ENCODE measurements around the gene PFDN6.
"Not testable (repeated sequence)": the region's sequence is repeated elsewhere in the genome, so short reads cannot be mapped to it uniquely, and the experiment has no call there.

PFDN6 gene

DNA sequence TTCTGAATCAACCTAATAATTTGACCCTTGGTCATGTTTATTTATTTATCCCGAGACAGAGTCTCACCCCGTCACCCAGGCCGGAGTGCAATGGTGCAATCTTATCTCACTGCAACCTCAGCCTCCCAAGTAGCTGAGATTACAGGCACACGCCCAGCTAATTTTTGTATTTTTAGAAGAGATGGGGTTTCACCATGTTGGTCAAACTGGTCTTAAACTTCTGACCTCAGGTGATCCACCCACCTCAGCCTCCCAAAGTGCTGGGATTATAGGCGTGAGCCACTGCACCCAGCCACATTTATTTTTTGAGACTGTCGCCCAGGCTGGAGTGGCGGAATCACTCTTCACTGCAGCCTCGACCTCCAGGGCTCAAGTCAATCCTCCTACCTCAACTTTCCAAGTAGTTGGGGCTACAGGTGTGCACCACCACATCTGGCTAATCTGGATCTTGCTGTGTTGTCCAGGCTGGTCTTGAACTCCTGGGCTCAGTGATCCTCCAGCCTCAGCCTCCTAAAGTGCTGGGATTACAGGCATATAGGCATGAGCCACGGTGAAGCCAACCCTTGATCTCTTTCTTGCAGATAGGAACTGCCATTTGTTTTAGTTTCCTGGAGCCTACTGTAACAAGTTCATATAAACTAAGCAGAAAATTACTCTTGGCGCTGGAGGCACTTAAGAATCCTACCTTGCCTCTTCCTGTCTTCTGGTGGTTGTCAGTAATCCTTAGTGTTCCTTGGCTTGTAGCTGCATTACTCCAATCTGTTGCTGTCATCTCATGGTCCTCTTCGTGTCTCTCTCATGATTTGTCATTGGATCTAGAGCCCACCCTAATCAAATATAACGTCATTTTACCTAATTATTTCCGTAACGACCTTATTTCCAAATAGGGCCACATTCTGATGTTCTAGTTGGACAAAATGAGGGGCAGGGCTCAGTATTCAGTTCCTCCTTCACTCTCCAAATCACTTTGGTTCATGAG lies 15.2 kb upstream of the PFDN6 start:
- no peak for DNase-seq (ENCODE audit: low read depth in 2 of 2)

DNA sequence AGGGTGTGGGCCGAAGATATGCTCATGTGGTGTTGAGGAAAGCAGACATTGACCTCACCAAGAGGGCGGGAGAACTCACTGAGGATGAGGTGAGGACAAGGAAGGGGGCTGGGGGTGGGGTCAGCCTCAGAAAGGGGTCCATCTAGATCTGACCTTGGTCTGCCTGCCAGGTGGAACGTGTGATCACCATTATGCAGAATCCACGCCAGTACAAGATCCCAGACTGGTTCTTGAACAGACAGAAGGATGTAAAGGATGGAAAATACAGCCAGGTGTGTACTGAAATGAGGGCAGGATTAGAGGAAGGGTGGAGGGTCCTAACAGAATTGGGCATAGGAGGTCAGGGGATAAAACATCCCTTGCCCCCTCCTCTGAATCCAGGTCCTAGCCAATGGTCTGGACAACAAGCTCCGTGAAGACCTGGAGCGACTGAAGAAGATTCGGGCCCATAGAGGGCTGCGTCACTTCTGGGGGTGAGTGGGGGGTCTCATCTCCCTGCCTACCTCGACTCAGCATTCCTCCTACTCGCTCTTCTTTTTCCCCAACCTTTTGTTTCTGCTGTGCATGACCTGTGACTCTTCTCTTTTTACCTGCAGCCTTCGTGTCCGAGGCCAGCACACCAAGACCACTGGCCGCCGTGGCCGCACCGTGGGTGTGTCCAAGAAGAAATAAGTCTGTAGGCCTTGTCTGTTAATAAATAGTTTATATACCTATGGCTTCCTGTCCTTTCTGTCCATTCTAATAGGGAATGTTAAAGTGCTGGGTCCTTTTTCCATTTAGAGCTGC lies 13.4 kb upstream of the PFDN6 start:
- not testable (repeated sequence) for DNase-seq (ENCODE audit: low read depth in 2 of 2)

DNA sequence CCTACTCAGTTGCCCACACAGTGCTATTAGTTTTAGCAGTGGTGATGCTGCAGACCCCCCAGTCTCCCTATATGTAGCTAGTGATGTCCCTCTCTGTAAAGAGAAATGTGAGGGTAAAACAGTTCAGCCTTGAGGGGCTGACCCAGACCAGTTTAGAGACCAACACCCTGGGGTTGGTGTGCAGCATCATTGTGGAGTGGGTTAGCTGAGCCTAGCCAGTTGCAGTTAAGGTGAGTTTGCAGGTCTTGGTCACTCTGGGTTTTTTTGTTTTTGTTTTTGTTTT lies 12.9 kb upstream of the PFDN6 start:
- no peak for DNase-seq (ENCODE audit: low read depth in 2 of 2)

DNA sequence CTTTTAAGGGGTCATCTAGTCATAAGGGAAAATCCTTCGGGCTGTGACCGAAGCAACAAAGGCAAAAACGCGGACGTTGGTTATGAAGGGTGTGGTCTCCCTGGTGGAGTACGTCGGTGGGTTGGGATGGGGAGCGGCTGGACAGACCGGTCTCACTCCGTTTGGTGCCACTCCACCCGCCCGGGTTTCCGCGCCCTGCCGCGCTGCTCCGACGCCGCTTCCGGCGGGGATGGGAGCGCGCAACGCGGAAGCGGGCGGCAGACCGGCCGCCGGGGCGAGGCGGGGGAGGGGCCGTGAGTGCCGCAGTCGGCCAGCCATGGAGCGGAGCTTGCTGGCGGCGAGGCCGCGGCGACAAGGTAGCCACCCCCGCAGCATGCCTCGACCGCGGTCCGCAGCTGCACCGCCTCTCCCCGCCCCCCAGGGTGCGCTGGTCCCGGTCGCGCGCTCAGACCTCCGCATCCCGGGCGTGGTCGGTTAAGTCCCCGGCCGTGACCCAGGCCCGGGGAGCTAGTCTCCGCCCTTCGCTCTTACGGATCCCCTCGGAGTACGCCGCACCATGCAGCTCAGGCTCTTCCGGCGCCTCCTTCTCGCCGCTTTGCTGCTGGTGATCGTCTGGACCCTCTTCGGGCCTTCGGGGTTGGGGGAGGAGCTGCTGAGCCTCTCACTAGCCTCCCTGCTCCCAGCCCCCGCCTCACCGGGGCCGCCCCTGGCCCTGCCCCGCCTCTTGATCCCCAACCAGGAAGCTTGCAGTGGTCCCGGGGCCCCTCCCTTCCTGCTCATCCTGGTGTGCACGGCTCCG lies 12.3 kb upstream of the PFDN6 start, which contains the start of gene B3GALT4:
Gene B3GALT4 (plus strand): TSS at position 260 of the 799 bp plus-strand sequence. CDS start 297 bp downstream, at position 557.
- peak; percentile 29 to 39 for DNase-seq (ENCODE audit: low read depth in 2 of 2)

DNA sequence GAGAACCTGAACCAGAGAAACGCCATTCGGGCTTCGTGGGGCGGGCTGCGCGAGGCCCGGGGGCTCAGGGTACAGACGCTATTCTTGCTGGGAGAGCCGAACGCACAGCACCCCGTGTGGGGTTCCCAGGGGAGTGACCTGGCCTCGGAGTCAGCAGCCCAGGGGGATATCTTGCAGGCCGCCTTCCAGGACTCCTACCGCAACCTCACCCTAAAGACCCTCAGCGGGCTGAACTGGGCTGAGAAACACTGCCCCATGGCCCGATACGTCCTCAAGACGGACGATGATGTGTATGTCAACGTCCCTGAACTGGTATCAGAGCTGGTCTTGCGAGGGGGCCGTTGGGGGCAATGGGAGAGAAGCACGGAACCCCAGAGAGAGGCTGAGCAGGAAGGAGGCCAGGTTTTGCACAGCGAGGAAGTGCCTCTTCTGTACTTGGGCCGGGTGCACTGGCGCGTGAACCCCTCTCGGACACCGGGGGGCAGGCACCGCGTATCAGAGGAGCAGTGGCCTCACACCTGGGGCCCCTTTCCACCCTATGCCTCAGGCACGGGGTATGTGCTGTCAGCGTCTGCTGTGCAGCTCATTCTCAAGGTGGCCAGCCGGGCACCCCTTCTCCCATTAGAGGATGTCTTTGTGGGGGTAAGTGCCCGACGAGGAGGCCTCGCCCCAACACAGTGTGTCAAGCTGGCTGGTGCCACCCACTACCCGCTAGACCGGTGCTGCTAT lies 11.6 kb upstream of the PFDN6 start:
- DNase-seq (ENCODE audit: low read depth in 2 of 2), result no peak

DNA sequence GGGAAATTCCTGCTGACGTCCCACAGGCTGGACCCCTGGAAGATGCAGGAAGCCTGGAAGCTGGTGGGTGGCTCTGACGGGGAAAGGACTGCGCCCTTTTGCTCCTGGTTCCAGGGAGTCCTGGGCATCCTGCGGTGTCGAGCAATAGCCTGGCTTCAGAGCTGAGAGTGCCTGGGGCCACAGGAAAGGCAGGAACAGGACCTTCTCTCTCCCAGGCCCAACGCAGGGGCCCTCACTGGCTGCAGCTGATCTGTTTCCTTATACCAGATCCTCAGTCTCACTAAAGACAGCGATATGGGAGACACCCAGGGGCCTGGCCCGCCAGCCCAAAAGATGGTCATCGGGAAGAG lies 11.0 kb upstream of the PFDN6 start:
- no peak for DNase-seq (ENCODE audit: low read depth in 2 of 2)

DNA sequence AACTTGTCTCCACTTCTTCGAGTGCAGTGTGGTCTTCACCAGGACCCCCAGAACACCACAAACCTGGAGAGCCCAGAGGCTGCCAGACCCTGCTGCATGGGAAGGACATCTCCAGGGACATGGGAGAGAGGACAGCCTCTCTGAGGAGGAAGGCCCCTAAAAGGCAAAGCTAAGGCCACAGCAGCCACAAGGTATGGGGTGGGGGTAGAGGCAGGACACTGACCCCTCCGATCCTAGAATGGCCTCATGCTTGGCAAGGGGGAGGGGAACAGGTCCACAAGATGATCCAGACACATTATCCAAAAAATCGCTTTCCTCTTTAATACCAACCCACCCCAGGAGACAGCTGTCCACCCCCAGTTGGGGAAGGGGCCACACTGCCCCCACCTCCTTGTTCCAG lies 10.6 kb upstream of the PFDN6 start:
- no peak for DNase-seq (ENCODE audit: low read depth in 2 of 2)

DNA sequence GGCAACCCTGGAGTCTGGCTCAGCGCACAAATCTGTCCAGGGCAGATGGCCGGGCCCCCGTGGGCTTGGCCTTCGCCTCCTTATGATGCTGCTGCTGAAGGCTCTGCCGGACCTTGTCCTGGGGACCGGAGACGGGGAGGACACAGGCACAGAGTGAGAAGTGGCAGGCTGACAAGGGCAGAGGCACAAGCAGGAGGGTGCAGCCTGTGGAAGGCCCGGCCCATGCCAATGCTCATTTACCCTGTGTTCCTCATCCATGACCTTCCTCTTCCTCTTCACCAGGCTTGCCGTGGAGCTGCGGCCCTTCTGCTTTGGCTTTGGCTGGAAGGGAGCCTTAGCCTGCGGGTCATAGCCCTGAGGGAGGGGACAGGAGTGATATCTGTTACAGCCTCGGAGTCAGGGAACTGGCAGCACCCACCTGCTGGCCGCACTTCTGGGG lies 10.1 kb upstream of the PFDN6 start:
- no peak for DNase-seq (ENCODE audit: low read depth in 2 of 2)

DNA sequence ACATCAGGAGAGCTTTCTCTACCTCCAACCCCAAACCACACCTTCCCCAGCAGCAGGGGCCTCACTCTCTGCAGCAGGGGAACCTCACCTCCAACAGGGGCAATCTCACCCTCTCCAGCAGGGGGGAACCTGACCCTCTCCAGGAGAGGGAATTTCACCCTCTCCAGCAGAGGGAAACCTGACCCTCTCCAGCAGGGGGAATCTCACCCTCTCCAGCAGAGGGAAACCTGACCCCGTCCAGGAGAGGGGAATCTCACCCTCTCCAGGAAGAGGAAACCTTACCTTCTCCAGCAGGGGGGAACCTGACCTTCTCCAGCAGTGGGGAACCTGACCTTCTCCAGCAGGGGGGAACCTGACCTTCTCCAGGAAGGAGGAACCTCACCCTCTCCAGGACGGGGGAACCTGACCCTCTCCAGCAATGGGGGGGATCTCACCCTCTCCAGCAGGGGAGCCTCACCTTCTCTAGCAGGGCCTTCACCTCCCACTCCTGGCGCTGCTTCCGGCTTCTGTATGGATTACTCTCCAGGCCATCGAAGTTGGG lies 9.4 kb upstream of the PFDN6 start:
- DNase-seq (ENCODE audit: low read depth in 2 of 2), result no peak

DNA sequence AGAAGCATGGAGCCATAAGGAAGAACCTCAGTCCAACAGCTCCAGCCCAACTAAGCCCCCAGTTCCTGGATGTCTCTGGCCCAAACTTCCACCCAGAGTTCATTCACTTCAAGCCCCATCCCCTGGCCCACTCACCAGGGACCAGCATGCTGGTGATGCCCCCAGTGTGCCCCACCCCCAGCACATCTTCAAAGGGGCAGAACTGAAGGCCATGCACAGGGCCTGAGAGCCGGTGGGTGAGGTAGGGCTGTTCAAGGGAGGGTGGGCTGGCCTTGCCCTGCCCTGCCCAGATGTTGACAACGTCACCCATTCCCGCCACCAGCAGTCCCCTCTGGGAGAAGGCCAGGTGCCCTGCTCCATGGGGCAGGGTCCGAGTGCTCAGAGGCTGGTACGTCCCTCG lies 8.9 kb upstream of the PFDN6 start:
- no peak for DNase-seq (ENCODE audit: low read depth in 2 of 2)

DNA sequence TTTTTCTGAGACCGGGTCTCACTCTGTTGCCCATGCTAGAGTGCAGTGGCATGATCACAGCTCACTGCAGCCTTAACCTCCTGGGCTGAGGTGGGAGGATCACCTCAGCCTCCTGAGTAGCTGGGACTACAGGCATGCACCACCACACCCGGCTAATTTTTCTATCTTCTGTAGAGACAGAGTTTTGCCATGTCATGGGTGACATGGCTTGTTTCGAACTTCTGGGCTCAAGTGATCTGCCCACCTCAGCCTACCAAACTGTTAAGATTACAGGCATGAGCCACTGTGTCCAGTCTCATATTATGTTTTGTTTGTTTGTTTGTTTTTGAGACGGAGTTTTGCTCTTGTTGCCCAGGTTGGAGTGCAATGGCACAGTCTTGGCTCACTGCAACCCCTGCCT lies 4.2 kb upstream of the PFDN6 start:
- not testable (repeated sequence) for DNase-seq (ENCODE audit: low read depth in 2 of 2)

DNA sequence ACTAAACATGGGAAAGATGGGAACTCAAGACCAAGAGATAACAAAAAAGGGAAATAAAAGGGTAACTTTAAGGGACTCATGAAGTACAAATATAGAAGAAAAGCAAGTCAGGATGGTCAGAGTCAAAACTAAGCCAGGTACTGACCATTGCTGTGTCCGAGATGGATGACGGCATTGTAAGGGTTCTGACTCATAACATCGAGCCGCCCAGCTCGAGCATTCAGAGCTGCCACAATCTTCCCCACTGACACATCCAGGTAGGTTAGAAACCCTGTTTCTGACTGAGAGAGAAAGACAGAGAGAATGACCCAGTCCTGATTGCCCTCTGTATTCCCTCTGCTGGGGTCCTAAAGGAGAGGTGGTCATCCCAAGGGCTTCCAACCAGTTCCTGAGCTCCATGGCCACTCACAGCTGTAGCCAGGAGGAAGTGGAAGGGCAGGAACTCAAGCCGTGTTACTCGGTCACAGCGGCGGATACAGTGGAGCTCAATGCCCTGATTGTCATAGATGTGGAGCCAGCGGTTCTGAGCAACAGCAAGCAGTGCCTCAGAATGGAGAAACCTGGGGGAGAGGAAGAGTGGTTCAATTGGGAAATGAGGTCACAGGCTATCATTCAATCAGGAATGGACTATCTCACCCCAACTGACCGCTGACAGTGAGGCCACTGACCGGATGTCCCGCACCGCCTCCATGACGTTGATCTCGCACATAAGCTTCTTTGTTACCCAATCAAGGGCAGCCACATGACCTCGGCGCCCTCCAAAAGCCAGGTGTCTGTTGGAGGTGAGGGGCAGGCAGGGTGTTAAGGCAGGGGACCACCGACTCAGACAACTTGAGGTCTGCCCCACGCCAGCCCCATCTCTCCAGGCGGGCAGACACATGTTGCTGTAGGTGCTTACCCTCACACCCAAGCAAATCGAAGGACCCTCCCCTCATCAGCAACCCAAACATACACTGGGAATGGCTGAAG lies 2.2 kb upstream of the PFDN6 start:
- DNase-seq (ENCODE audit: low read depth in 2 of 2), result no peak

DNA sequence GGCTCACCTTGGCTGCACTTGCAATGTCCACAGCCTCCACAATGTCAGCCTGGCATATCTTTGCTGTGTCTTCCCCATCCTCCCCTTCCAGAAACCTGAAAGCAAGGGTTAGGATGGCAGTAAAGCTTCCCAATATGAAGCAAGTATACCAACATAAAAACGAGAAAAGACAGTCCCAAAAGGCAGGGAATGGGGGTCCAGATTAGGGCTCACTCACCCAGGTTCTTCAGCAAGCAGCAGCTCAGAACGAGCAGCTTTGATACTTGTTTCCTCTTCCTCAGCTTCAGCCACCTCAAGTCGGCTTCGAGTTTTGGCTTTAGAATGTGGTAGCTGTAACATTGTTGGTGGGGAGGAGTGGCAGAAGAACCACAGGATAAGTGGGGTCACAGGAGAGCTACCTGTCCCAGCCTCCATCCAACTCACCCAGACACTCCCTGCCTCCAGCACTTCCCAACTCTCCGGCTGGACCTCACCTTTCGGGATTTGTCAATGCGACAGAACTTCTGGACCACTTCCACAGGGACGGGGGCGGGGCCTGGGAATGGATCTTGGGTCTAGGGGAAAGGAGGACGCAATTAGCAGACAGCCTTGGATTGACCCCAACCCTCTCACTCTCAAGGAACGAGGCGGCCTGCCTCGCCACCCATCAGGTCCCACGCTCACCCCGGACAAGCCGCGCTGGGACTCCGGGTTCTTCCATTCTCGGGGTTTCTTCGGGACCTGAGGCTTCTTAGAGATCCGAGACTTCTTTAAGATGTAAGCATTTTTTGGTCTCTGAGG lies 1.1 kb upstream of the PFDN6 start:
- DNase-seq (ENCODE audit: low read depth in 2 of 2), result no peak

DNA sequence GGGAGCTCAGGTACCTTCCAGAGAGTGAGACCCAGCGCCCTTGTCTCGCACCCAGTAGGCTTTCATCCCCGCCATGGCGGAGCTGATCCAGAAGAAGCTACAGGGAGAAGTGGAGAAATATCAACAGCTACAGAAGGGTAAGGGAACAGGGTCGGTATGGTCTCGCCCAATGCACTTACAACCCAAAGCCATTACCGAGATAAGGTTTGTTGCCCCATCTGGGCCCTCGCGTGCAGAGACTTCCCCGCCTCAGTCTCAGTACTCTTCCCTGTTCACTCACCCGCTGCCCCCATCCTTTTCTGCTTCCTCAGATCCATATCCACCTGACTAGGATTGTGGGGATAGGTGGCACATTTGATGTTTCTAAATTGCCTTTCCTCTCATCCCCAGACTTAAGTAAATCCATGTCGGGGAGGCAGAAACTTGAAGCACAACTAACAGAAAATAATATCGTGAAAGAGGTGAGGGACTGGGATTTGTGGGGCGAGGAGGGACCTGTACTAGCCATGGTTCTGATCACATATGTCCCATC lies 449 bp downstream of the PFDN6 start:
- no peak for DNase-seq (ENCODE audit: low read depth in 2 of 2)

DNA sequence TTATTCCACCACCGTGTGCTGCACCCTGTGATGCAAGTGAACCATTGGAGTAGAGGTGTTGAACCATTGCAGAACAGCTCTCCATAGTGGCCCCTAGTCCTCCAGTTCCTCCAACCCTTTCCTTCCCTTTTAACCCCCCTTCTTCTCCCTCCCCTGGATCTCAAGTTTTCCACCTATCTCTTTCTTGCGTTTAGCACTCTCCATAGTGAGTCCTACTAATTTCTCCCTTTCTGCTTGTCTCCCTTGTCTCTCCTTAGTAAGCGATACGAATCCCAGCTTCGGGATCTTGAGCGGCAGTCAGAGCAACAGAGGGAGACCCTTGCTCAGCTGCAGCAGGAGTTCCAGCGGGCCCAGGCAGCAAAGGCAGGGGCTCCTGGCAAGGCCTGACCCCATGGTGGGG lies 1.1 kb downstream of the PFDN6 start:
- DNase-seq (ENCODE audit: low read depth in 2 of 2), result no peak

DNA sequence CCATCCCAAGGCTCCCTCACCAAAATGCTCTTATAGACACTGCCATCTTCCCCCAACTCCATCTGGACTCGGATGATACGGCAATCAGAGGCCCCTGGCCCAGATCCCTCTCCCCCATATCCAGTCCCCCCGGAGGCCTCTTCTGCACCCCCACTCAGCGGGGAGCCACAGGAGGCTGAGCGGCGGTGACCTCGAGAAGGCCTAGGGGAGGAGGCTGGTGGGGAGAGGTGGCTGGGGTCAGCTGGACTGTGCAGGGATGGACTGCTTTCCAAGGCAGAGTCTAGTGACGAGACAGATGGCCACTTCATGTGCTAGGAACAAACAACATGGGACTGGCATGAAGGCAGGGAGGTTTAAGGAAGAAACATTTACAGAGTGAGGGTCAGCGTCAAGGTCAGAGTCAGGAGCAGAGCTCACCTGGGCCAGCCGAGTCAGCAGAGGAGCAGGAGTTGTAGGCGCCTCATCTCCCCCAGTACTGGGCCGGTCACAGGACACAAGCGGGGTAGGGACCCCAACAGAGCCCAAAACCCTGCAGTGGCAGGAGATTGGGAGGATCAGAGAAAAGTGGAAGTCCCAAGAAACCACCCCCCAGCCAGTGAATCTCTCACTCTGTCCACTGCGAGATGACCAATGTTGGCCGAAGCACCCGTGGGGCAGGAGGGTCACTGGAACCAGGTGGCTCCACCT lies 3.7 kb downstream of the PFDN6 start:
- no peak for DNase-seq (ENCODE audit: low read depth in 2 of 2)

DNA sequence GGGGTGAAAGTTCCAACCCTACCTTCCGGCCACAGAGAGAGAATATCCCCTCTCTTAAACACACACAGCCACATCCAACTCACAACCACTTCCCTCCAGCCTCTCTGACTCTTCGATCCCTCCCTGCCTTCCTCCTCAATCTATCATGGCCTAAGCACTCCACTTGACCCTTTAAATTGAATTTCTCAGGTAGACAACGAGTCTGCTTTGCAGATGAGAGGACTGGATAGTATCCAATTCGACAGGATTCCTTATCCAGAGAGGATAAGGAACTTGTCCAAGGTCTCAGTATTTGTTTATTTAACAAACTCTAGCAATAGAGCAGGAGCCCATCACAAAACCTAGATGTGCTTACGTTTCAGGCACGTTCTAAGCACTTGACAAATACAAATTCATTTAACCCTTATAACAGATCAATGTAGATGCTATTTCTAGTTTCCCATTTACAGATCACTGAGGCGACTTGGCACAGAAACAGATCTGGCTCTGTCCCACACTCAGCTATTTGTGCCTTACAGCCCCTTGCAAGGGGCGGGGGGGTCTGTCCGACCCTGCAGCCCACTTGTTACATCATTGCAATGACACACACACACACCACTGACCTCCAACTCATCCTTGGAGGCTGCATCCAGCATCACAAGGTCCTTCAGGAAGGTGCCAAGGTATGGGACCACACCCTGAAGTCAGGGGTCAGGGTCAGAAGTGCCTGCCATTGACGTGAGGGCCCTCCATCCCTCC lies 4.9 kb downstream of the PFDN6 start:
- no peak for DNase-seq (ENCODE audit: low read depth in 2 of 2)

Data from fibroblast of skin of left quadriceps (primary cell).